Muscle of back (tissue), 11 donors: Measurements from ENCODE around the gene KLHL3. TPM values are rescaled to one million over a fixed set of nuclear protein-coding genes. Genes with fewer than 3 reads are reported as not detected.
"Not testable (repeated sequence)": the region's sequence is repeated elsewhere in the genome, so short reads cannot be mapped to it uniquely, and the experiment has no call there.

ENCODE experiments used
- DNase-seq, 3 donors: peaks; one replicate each; pipeline versions ENCODE4 v3.0.0 to v3.0.0-alpha.2; 2013
- polyA plus RNA-seq, 10 donors: library from polyadenylated mRNA; unstranded; fragments of 120-200 nt; gene quantifications; one replicate each; pipeline ENCODE4 v1.2.1, GENCODE V29; 2013; ENCODE audit not compliant: insufficient read length in 10 of 10

Gene KLHL3
- polyA plus RNA-seq, 10 donors = 2.5 to 8.5 (median 4.1) TPM

DNA sequence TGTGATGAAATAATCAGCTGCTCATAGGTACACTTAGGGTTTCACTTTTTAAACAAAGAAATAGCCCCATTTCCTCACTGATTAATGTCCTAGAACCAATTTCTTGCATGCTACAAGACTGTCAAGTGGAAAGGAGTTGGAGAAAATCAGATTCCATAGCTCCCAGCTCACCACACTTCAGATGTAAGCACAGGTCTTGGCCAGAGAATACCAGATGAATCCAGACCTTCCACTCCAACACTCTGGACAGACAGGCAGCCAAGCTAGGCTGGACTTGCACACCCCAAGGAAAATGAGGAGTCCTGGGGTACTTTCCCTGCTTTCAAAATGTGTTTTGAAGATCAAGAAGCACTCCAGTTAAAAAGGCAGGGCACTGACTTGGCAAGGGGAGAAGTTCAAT is 68.5 kb downstream of the KLHL3 start:
- no peak for DNase-seq

DNA sequence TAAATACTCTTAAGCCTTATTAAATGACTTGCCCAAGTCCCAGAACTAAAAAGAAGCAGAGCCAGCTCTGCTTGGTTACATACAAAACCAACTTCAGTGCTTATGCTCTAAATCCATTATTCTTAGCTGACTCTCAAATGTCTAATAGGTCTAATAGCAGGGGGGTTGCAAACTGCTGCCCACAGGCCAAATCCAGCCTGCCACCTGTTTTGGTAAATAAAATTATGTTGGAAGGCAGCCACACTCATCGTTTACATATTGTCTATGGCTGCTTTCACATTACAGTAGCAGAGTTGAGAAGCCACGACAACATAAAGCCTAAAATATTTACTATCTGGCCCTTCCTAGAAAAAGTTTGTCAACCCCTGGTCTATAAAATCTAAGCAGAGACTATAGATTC is 69.0 kb downstream of the KLHL3 start:
- DNase-seq = peak in 1 of 3 donors; percentile 28

DNA sequence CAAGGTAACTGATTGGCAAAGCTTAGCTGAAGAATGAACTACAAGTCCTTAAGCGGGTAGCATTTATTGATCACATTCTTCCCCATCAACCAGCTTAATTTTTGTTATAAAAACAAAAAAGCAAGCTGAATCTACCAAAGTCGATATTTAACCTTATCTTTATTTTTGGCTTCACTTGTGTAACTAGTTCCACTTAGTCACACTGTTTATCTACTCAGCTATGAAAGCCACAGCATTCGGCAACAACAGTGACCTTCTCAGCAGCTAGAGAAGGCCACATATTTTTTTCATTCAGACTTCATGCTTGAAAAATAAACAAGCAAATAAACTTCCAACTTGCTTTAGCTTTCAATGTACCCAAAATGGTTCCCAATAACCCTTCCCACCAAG is 69.4 kb downstream of the KLHL3 start:
- peak in 1 of 3 donors; percentile 5 for DNase-seq

DNA sequence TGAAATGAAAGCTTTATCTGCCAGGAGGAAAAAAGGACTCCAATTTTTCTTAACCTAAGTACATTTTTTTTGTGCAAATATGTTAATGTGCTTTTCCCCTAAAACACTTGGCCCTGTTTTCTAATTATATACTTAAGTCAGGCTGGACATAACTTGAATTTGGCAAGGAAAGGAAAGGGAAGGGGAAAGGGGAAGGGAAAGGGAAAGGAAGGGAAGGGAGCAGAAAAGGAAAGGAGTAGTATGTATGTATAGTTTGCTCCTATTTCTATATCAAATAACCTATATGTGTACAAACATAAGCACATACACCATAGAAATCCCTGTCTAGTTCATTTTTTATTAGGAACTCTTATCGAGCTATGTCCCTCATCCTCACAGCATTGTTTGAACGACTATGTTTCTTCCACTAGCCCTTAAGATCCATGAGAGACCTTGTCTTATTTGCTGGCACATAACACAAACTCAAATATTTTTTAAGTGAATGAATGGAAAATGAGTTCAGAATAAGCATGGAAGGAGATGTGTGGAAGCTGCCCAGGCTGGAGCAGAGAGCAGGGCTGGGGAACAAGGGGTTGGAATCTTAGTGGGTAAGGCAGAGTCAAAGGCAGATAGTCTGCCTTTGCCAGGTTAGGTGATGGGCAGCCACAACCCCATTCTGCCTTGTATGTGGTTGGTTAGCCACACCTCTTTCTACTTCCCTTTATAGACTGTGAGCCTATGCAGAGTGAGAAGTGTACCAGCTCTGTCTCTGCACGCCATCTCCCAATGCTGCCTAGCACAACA is 70.0 kb downstream of the KLHL3 start:
- DNase-seq = peak in 2 of 3 donors; percentile 36 to 64

DNA sequence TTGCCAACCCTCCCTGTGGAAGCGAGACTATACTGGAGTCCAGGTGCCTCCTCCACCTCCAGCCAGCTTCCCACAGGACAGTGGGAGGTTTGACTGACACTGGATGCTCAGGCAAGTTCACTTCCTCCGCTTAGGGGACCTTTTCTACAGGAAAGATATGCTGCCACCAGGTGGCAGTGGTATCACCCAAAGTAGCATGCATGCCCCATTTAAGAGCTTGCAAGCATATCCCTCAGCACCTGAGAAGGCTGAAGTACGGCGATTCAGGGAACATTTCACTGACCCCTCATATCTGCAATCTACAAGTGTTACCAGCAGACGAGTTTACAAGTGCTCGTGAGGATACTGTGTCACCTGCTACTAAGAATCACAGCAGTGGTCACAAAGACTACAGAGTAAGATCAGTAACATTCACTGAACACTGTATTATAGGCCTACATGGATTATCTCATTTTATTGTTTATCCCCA is 75.5 kb downstream of the KLHL3 start:
- DNase-seq = peak; percentile 63 to 86 (median 79)

DNA sequence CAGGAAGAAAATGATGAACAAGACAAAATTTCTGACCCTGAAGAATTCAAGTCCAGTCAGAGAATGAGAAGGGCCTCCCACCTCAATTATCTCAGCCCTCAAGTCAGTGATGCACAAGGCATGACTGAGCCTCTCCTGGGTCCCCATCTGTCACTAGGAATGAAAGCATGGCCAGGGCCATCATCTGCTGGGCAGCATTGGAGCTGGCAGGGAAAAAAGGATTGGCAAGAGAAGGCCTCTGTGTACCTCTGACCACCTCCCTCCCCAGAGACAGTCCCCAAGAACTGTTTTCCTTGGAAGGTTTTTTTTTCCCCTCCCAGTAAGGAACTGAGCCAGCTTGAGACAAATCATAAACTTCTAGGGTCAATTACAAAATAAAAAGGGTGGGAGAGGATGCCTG is 76.7 kb downstream of the KLHL3 start:
- no peak for DNase-seq

DNA sequence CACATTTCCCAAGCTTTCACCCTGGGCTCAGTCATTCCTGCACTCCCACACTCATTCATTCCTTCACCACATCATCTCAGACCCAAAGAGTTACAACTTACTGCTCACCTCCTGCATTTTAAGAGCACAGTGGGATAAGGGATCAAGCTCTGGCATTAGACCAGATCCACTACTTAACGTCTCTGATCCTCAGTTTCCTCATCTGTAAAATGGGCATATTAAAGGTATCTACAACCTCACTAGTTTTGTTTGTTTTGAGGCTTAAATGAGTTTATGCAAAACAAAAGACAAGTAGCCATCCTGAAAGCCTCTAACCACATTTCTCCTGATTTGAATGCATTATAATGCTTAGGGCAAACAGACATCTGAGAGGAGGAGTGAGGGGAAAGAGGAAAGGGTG is 77.6 kb downstream of the KLHL3 start:
- no peak for DNase-seq

DNA sequence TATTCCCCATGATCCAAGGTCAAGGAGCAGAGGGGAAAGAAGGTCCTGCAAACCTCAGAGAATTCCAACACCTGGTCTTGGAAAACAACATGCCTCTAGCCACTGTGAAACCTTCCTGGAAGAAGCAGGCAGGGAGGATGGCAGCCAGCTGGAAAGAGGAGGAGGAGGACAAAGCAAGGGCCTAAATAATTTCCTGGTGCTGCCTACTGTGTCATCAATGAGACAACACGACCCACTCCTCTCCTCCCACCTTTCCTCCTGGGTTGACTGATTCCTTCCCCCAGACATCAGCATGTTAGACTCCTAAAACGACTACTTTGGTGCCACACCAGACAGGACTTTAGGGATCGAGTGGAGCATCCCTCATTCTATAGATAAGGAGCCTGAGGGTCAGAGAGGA is 78.8 kb downstream of the KLHL3 start:
- no peak for DNase-seq

DNA sequence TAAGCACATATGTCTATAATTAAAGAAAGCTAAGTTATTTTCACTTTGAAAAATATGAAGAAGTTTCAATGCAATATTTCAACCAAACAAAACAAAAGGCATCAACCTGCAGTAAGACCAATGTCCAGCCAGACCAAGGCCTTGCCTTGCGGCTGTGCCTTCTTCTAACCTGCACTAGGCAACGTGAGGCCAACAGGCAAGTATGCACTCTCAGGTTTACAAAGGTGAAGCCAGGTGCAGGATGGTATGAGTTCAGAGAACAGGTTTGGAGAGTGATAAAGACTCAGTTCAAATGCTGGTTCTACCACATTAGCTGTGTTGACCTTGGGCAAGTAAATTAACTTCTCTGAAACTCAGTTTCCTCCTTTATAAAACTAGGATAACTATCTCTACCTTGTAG is 79.3 kb downstream of the KLHL3 start:
- DNase-seq = no peak

DNA sequence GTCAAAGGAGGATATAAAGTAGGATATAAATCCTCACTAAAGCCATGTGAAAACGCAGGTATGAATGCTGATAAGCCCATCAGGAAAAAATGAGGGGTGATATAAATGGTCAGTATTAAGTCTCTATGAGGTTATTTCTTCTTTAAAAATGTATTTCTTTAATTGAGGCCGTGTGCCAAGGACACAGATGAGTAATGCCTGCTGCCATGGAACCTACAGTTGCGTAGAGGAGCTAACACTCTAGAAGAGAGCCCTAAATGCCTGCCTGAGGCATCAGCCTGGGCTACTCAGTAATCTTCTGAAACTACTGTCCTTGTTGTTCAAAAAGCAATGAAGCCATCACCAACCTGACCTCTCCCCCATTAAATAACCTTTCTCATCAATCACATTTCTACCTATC is 84.9 kb downstream of the KLHL3 start:
- DNase-seq = no peak

DNA sequence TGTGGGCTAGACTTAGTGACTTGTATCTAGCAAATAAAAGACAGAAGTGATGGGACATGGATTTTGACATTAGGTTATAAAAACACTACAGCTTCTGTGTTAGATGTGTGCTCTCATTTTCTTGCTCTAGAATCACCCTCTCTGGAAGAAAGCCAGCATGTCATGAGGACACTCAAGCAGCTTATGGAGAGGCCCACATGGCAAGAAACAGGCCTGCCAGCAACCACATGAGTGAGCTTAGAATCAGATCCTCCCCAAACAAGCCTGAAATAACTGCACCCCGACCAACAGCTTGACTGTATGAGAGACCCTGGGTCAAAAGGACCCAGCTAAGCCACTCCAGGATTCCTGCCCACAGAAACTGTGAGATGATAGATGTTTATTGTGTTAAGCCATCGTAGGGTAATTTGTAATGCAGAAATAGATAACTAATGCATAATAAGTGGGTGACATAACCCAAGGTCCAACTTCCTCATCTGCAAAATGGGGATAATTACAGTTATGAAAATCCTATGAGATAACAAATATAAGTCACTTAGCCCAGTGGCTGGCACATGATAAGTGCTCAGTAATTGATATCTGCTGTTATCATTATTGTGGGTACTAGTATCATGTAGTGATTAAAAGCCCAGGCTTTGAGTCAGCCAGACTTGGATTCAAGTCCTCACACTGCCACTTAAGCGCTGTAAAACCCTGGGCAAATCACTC is 86.5 kb downstream of the KLHL3 start:
- DNase-seq = peak in 1 of 3 donors; percentile 17

DNA sequence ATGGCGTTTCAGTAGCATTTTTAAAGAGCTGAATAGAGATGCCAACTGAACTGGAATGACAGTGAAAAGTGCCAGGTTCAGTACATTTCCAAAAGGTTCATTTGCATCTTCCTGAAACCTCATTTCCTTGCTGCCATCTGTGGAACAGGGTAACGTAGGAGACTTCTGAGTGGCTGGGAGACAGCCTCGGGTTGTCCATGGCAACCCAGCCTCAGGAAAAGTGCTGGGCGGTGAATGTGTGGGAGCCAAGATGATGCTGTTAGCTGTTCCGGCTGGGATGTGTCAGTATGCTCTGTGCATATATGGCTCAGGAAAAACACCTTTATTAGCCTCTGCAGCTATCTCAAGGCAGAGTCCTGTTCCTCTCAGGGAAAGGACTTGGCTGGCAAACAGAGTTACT is 87.5 kb downstream of the KLHL3 start:
- DNase-seq = no peak

DNA sequence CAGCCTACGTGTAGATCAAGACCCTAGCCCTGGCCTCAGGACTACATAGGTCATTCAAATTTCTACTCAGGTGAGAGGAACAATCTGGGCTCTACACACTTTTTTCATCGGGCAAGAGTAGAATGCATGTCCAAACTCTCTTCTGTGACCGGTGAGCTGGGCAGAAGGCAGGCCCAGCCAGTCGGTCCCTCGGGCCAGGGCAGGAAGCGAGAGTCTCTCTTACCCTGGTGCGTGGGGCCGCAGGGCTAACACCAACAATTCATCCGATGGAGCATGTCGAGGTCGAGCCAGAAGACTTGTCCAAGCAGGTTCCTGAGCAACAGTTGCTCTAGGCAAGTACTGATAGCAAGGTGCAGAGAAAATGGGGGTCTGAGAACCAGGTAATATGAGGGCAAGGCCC is 88.5 kb downstream of the KLHL3 start:
- no peak for DNase-seq

DNA sequence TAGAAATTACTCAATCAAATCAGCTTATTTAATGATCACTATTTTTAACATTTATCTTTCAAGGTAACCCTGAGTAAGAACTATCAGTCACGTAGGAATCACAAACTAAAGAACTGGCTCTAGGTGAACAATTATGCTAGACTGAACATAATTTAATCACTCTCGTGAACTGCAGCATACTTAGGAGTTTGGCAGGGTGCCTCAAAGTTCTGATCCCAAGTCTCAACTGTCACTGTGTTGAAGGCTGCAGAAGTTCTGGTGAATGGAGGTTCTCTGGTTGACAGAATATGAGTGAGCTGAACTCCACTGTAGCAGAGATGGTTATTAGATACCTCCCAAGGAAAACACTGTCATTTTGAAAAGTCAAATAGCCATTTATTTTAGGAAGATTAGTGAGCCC is 89.1 kb downstream of the KLHL3 start:
- DNase-seq = no peak

DNA sequence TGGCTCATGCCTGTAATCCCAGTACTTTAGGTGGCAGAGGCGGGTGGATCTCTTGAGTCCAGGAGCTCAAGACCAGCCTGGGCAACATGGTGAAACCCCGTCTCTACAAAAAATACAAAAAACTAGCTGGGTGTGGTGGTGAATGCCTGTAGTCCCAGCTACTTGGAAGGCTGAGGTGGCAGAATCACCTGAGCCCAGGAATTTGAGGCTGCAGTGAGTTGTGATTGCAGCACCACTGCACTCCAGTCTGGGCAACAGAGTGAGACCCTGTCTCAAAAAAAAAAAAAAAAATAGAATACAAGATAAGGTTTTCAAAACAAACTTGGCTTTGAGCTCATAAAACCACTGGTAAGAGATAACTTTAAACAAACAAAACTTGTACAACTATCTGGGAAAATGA is 92.8 kb downstream of the KLHL3 start:
- DNase-seq = not testable (repeated sequence)

DNA sequence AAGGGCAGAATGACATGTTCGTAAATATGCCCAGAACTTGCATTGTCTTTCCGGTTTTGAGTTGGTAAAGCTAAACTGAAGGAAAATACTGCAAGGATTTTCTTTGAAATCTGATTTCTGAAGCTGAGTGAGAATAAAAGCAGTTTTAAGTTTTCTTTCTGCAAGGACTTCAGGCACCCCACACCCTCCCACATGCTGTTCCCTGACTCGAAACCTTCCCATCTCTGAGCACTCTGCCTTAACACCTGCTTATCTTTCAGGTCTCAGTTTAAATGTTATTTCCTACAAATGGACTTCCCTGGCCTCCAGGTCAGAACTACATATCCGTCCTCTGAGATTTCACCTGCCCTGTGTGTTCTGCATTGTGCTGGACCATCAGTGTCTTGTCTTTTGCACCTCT is 93.8 kb downstream of the KLHL3 start:
- DNase-seq = no peak

DNA sequence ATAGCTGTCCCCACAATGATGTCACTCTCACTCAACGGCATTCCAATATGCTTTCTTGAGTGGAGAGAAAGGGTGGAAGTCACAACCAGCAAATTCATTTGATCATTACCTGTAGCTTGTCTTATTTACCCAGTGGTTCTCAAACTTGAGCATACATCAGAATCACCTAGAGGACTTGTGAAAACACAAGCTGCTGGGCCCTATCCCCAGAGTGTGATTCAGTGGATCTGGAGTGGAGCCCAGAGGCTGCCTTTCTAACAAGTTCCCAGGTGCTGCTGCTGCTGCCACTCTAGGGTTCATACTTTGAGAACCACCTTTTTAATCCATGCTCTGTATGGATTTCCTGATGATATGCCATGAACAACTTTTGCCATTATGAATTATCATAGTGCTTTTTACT is 94.7 kb downstream of the KLHL3 start:
- DNase-seq = no peak

DNA sequence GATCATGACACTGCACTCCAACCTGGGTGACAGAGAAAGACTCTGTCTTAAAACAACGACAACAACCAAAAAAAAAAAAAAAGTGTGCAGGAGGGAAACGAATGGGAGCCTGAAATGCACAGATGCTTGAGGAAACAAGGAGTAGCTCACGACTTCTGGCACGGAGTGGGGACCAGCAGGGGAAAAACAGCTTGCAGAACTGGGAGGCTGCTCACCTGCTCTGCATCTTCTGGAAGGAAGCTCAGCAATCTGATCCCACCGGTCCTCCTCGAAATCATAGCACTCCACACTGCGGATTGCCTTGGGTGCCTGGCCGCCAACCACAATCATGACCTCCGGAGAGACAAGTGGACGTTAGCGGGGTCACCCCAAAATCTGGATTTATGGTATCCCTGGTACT is 96.2 kb downstream of the KLHL3 start:
- no peak for DNase-seq

DNA sequence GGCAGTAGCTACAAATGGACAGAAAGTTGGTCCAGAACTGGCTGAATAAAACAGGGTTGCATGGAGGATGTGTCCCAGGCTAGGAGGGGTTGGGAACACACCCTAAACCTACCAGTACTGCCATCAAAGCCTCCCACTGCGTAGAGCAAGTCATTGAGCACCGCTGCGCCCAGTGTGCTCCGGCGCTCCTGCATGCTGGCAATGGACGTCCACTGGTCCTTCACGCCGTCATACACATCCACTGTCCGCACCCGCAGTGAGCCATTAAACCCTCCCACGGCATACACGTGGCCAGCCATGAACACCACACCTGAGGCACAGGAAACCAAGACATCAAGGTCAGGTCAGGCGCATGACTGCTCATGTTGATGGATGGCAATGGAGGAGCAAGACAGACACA is 97.0 kb downstream of the KLHL3 start:
- DNase-seq = no peak

DNA sequence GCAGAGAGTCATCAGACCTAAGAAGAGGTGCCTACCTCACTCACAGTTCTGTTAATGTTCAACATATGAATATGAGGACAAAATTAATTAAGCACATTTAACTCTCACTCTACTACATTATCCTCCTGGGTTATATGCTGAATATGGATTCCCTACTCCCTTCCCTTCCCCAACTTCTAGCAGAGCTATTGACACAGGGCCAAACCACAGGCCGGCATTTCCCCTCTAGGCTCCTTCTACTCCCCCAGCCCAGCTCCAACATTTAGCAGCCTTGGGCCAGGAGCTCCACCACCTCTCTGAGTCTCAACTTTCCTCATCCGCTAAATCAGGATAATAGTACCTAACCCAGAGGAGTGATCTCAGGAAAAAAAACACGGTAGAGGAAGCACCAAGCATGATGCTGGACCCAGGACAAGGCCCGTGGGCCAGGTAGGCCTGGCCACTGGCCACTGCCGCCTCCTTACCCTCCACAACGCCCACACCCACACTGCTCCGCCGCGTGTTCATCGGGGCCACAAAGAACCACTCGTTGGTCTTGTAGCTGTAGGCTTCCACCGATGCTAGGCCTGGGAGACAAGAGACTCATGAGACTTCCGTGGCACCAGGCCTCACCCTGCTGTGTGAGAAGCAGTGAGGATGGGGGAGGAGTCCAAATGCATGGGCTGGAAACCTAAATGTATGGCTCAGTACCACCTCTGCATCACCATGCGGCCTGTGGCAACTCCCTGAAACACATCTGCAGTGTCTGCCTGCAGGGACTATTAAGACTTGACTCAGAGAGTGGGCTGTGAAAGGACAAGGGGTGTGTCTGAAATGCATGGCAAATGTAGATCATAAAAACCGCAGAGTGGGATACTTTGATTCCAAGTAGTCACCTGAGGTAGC is 98.8 kb downstream of the KLHL3 start:
- no peak for DNase-seq

DNA sequence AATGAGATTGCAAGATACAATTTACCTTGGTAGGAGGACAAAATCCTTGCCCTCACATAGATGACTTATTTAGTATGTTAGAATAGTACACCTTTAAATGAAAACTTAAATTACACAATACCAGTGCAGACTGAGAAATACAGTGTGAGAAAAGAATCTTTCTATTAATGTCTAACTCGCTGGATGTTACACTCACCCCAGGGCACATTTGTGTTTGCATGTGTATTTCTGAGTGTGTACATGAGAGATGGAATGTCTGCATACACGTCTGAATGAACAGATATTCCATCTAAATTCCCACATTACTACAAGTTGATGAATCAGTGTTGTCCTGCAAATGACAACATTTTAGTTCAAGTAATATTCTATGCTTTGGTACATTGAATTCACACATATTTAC is 99.8 kb downstream of the KLHL3 start:
- no peak for DNase-seq

DNA sequence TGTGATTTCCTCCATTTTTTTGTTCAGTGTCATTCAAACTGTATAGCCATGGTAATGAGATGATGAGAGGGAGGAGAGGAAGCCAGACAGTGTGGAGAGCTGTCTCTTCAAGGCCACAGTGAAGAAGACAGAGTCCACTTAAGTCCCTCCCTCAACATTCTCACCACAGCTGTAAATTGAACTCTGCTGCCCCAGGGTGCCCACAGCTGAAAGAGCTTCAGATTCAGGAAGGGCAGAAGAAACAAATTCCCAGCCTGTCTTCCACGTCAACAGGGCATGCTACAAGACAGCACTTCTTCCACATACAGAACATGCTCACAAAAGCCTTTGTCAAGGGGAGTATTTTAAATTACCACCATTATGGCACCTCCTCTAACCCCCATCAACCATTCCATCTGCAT is 100.4 kb downstream of the KLHL3 start:
- DNase-seq = no peak
